Parathyroid adenoma (tissue), 2 donors: ENCODE results near the gene RFNG.

Experiments
- H2AFZ ChIP-seq: fragments of 300-600 bp; sonication (generic); one replicate; pipeline ENCODE4 v1.7.0; 2017; ENCODE audit warnings: antibody characterized with exemption, mild to moderate bottlenecking
- H3K27ac ChIP-seq: fragments of 300-600 bp; sonication (generic); one replicate; pipeline ENCODE4 v1.7.0; 2017
- H3K27me3 ChIP-seq: fragments of 300-600 bp; sonication (generic); one replicate; pipeline ENCODE4 v1.7.0; 2017; ENCODE audit warnings: low read length; ENCODE audit not compliant: control insufficient read depth, insufficient read depth
- H3K36me3 ChIP-seq: fragments of 300-600 bp; sonication (generic); one replicate; pipeline ENCODE4 v1.7.0; 2017; ENCODE audit warnings: low read length; ENCODE audit not compliant: control insufficient read depth, insufficient read depth
- H3K4me1 ChIP-seq: fragments of 300-600 bp; sonication (generic); one replicate; pipeline ENCODE4 v1.7.0; 2017; ENCODE audit warnings: control low read depth
- H3K4me2 ChIP-seq: fragments of 300-600 bp; sonication (generic); one replicate; pipeline ENCODE4 v1.7.0; 2017; ENCODE audit warnings: low read length
- H3K4me3 ChIP-seq: fragments of 300-600 bp; sonication (generic); one replicate; pipeline ENCODE4 v1.7.0; 2017; ENCODE audit warnings: low read depth, low read length
- H3K79me2 ChIP-seq: fragments of 300-600 bp; sonication (generic); one replicate; pipeline ENCODE4 v1.7.0; 2017; ENCODE audit warnings: control low read depth
- H3K9ac ChIP-seq: fragments of 300-600 bp; sonication (generic); one replicate; pipeline ENCODE4 v1.7.0; 2017; ENCODE audit warnings: mild to moderate bottlenecking
- H3K9me3 ChIP-seq: fragments of 300-600 bp; sonication (generic); one replicate; pipeline ENCODE4 v1.7.0; 2017; ENCODE audit warnings: low read length; ENCODE audit not compliant: control insufficient read depth
- CTCF ChIP-seq: fragments of 300-600 bp; sonication (generic); IDR thresholded peaks from one replicate; pipeline ENCODE4 v1.7.0; 2017; ENCODE audit warnings: antibody characterized with exemption, mild to moderate bottlenecking
- donor health status: primary hyperparathyroidism.

Gene RFNG

GRCh38 chr17:82092094-82092586, 40.5 kb upstream of the RFNG start:
- H3K4me1 ChIP-seq: peaks cover 7% of the 10 kb centered on the region
- no peak overlapping the region for H2AFZ ChIP-seq
- TF ChIP-seq CTCF: no peak
- peaks cover 13% of the 10 kb centered on the region for H3K79me2 ChIP-seq
- H3K4me2 ChIP-seq: no peak overlapping the region
- no peaks in the 10 kb centered on the region for H3K9me3 ChIP-seq
- no peak overlapping the region for H3K4me3 ChIP-seq
- H3K36me3 ChIP-seq: no peaks in the 10 kb centered on the region
- H3K27ac ChIP-seq: no peak overlapping the region
- H3K9ac ChIP-seq: no peak overlapping the region
- no peaks in the 10 kb centered on the region for H3K27me3 ChIP-seq

GRCh38 chr17:82091264-82092066, 39.9 kb upstream of the RFNG start:
- no peak overlapping the region for H3K4me3 ChIP-seq
- H3K36me3 ChIP-seq: no peaks in the 10 kb centered on the region

GRCh38 chr17:82090549-82091263, 39.1 kb upstream of the RFNG start:
- Histone ChIP-seq H2AFZ (no peak overlapping the region), H3K4me3 (no peak overlapping the region), H3K27me3 (no peaks in the 10 kb centered on the region), H3K9ac (no peak overlapping the region), H3K9me3 (no peaks in the 10 kb centered on the region), H3K4me2 (no peak overlapping the region), H3K27ac (no peak overlapping the region), H3K79me2 (peaks cover 2% of the 10 kb centered on the region), H3K36me3 (no peaks in the 10 kb centered on the region), H3K4me1 (no peaks in the 10 kb centered on the region)
- TF ChIP-seq CTCF: no peak

More at GRCh38 chr17:82091264-82092066, 39.9 kb upstream of the RFNG start:
- peaks cover 9% of the 10 kb centered on the region for H3K79me2 ChIP-seq
- no peak overlapping the region for H2AFZ ChIP-seq
- no peak overlapping the region for H3K27ac ChIP-seq
- no peaks in the 10 kb centered on the region for H3K9me3 ChIP-seq
- no peak overlapping the region for H3K4me2 ChIP-seq
- TF ChIP-seq CTCF: no peak
- H3K4me1 ChIP-seq: peaks cover under 1% of the 10 kb centered on the region
- no peak overlapping the region for H3K9ac ChIP-seq
- no peaks in the 10 kb centered on the region for H3K27me3 ChIP-seq

- Histone ChIP-seq H3K4me1 (no peaks in the 10 kb centered on the region), H3K4me2 (no peak overlapping the region), H3K36me3 (no peaks in the 10 kb centered on the region), H3K27me3 (no peaks in the 10 kb centered on the region), H3K9me3 (no peaks in the 10 kb centered on the region), H2AFZ (no peak overlapping the region), H3K9ac (no peak overlapping the region), H3K27ac (no peak overlapping the region), H3K4me3 (no peak overlapping the region), H3K79me2 (no peaks in the 10 kb centered on the region)
- TF ChIP-seq CTCF: no peak
Observed at GRCh38 chr17:82089723-82090548, 38.3 kb upstream of the RFNG start.
